ENCODE results near the gene SLC2A9. TPM values are rescaled to one million over a fixed set of nuclear protein-coding genes. Genes with fewer than 3 reads are reported as not detected.

Gene SLC2A9
- total and polyA plus RNA-seq, 2 of the 4 experiments (the other 2 are of a cell fraction): 0.72 to 2.1 TPM

- no peaks in the 10 kb centered on the region for H3K79me1 ChIP-seq (ENCODE audit: low read depth in 1 of 2, low read length in 2 of 2)
- H2AK5ac ChIP-seq (ENCODE audit: low read depth, low read length): no peak overlapping the region
- no peak overlapping the region for H3K18ac ChIP-seq (ENCODE audit: low read depth, low read length)
- dilution Hi-C loops (cut with HindIII; ENCODE audit: low sequenced_read_pairs, unreplicated experiment): no loop called here
- H2BK15ac ChIP-seq (ENCODE audit: low read depth, low read length): no peak overlapping the region
- no peak overlapping the region for H3K56ac ChIP-seq (ENCODE audit: extremely low read depth, insufficient read depth, low read length)
- BruUV-seq (replicated peaks): no TSS peak
- H3K9me3 ChIP-seq (ENCODE audit: control insufficient read depth, insufficient read depth, low read length): no peaks in the 10 kb centered on the region
- no peak overlapping the region for H3K9ac ChIP-seq (ENCODE audit: low read depth, low read length)
- H3K4ac ChIP-seq (ENCODE audit: low read depth, low read length): no peak overlapping the region
- H2AK9ac ChIP-seq (replicated peaks; ENCODE audit: low read depth, low read length, poor library complexity): no peak overlapping the region
- H2BK5ac ChIP-seq (ENCODE audit: low read depth, low read length, poor library complexity, severe bottlenecking): no peak overlapping the region
- TF ChIP-seq, protein P1, sequence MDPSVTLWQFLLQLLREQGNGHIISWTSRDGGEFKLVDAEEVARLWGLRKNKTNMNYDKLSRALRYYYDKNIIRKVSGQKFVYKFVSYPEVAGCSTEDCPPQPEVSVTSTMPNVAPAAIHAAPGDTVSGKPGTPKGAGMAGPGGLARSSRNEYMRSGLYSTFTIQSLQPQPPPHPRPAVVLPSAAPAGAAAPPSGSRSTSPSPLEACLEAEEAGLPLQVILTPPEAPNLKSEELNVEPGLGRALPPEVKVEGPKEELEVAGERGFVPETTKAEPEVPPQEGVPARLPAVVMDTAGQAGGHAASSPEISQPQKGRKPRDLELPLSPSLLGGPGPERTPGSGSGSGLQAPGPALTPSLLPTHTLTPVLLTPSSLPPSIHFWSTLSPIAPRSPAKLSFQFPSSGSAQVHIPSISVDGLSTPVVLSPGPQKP (IDR thresholded peaks at IDR 0.05; ENCODE audit: borderline replicate concordance, low read depth, low read length): no peak
- no peak overlapping the region for H3K14ac ChIP-seq (replicated peaks; ENCODE audit: low read depth, low read length)
- no peak overlapping the region for H2BK120ac ChIP-seq (ENCODE audit: low read depth, low read length)
- H3K9me1 ChIP-seq (ENCODE audit: insufficient read depth, low read length): peaks cover 3% of the 10 kb centered on the region; the same call in 1 of the 2 replicates
- no peak overlapping the region for H3K23ac ChIP-seq (ENCODE audit: low read depth, low read length)
- H4K8ac ChIP-seq (ENCODE audit: low read depth in 2 of 2, low read length in 2 of 2): no peak overlapping the region
- no peak overlapping the region for H4K91ac ChIP-seq (ENCODE audit: insufficient read depth, low read depth, low read length)
- no peak overlapping the region for H2AFZ ChIP-seq (replicated peaks; ENCODE audit: low read length, poor library complexity)
- H4K20me1 ChIP-seq (ENCODE audit: insufficient read depth, low read length): no peaks in the 10 kb centered on the region
- H3K36me3 ChIP-seq (ENCODE audit: control insufficient read depth, insufficient read depth, low read length): no peaks in the 10 kb centered on the region
- ATAC-seq (ENCODE audit: low read depth) (no peak), DNase-seq (no peak)
- no peaks in the 10 kb centered on the region for H3K27me3 ChIP-seq (ENCODE audit: control insufficient read depth, insufficient read depth, low read length)
- H4K5ac ChIP-seq (ENCODE audit: low read depth, low read length): no peak overlapping the region
- H3K4me1 ChIP-seq (ENCODE audit: control insufficient read depth, insufficient read depth, low read length): peaks cover 16% of the 10 kb centered on the region; the same call in 1 of the 2 replicates
- ChIA-PET POLR2A (ENCODE audit: unreplicated experiment) (no interaction called here), CTCF (no interaction called here)
- no CpG with 5 or more reads among the region's 2 CpGs for WGBS, 2 experiments (ENCODE audit: extremely low coverage in 2 of 2, insufficient read length in 1 of 2)
- H2BK20ac ChIP-seq (ENCODE audit: low read depth, low read length): no peak overlapping the region
- no peak overlapping the region for H3K4me2 ChIP-seq (ENCODE audit: low read depth, low read length)
- in situ Hi-C loops (cut with MboI; ENCODE audit: low sequenced_read_pairs): no loop called here
- intact Hi-C loops (cut with micrococcal nuclease): no loop called here
- no peak overlapping the region for H3K4me3 ChIP-seq (ENCODE audit: insufficient read depth, low read depth, low read length)
- H3K27ac ChIP-seq (ENCODE audit: insufficient read depth, low read length): no peak overlapping the region
These were observed 17.6 kb downstream of the SLC2A9 start for GRCh38 chr4:10003666-10004065.
